Measurements from ENCODE around the gene SOX5. TPM values are rescaled to one million over a fixed set of nuclear protein-coding genes. Genes with fewer than 3 reads are reported as not detected.

Gene SOX5
- total and polyA plus RNA-seq, 2 donors (not counting 1 experiment from before 2014, with no cell fraction given) = 3.9 to 17.2 TPM

GRCh38 chr12:23686095-23686494 lies 263.4 kb downstream of the SOX5 start:
- DNase-seq (no peak), ATAC-seq (ENCODE audit: low read depth) (no peak)
- ChIA-PET POLR2A (no interaction called here), CTCF (no interaction called here)
- Histone ChIP-seq H3K9ac (ENCODE audit: low read length) (no peak overlapping the region), H3K9me3 (ENCODE audit: control extremely low read depth in 1 of 3, control insufficient read depth in 2 of 3, insufficient read depth in 1 of 3, low read length in 2 of 3) (no peaks in the 10 kb centered on the region), H3K4me1 (ENCODE audit: control insufficient read depth in 2 of 2, insufficient read depth in 2 of 2, low read length in 2 of 2) (no peaks in the 10 kb centered on the region), H3K4me2 (replicated peaks; ENCODE audit: low read depth, low read length, poor library complexity, severe bottlenecking) (no peak overlapping the region), H3K36me3 (replicated peaks in 1 of 2; ENCODE audit: control extremely low read depth in 1 of 2, control insufficient read depth in 1 of 2, extremely low read depth in 1 of 2, insufficient read depth in 2 of 2, low read length in 1 of 2) (no peaks in the 10 kb centered on the region), H3K4me3 (ENCODE audit: control extremely low read depth in 1 of 5, extremely low read depth in 1 of 5, insufficient read depth in 1 of 5, low read depth in 2 of 5, low read length in 4 of 5) (no peak overlapping the region), H3K27ac (ENCODE audit: low read length in 2 of 2) (no peak overlapping the region), H4K20me1 (ENCODE audit: control insufficient read depth, insufficient read depth, low read length, poor library complexity, severe bottlenecking) (no peaks in the 10 kb centered on the region), H2AFZ (ENCODE audit: insufficient read depth, low read depth, low read length, poor library complexity, severe bottlenecking) (no peak overlapping the region), H3K27me3 (replicated peaks in 1 of 4; ENCODE audit: control extremely low read depth in 1 of 4, control insufficient read depth in 3 of 4, insufficient read depth in 4 of 4, low read length in 3 of 4) (no peaks in the 10 kb centered on the region), H3K79me2 (ENCODE audit: control insufficient read depth, insufficient read depth, low read length) (no peaks in the 10 kb centered on the region)
- no peak overlapping the region for H3K27ac Mint-ChIP-seq
- intact Hi-C loops (cut with micrococcal nuclease) = no loop called here
- H3K27me3 Mint-ChIP-seq = no peaks in the 10 kb centered on the region
- no peak overlapping the region for H3K4me3 Mint-ChIP-seq
- TF ChIP-seq CTCF (IDR thresholded peaks at IDR 0.05) (no peak), EZH2 (IDR thresholded peaks at IDR 0.05; ENCODE audit: borderline replicate concordance, insufficient read depth, low read depth, low read length, poor library complexity, severe bottlenecking) (no peak)
- peaks cover 2% of the 10 kb centered on the region for H3K4me1 Mint-ChIP-seq
- no peaks in the 10 kb centered on the region for H3K9me3 Mint-ChIP-seq (ENCODE audit: insufficient read depth)

GRCh38 chr12:23684121-23684520 lies 265.3 kb downstream of the SOX5 start:
- ChIA-PET POLR2A (no interaction called here), CTCF (no interaction called here)
- DNase-seq (no peak), ATAC-seq (ENCODE audit: low read depth) (no peak)
- Histone ChIP-seq H3K27me3 (replicated peaks in 1 of 4; ENCODE audit: control extremely low read depth in 1 of 4, control insufficient read depth in 3 of 4, insufficient read depth in 4 of 4, low read length in 3 of 4) (no peaks in the 10 kb centered on the region), H3K4me1 (ENCODE audit: control insufficient read depth in 2 of 2, insufficient read depth in 2 of 2, low read length in 2 of 2) (no peaks in the 10 kb centered on the region), H4K20me1 (ENCODE audit: control insufficient read depth, insufficient read depth, low read length, poor library complexity, severe bottlenecking) (no peaks in the 10 kb centered on the region), H3K27ac (ENCODE audit: low read length in 2 of 2) (no peak overlapping the region), H3K9ac (ENCODE audit: low read length) (no peak overlapping the region), H3K9me3 (ENCODE audit: control extremely low read depth in 1 of 3, control insufficient read depth in 2 of 3, insufficient read depth in 1 of 3, low read length in 2 of 3) (no peaks in the 10 kb centered on the region), H3K79me2 (ENCODE audit: control insufficient read depth, insufficient read depth, low read length) (no peaks in the 10 kb centered on the region), H3K4me3 (ENCODE audit: control extremely low read depth in 1 of 5, extremely low read depth in 1 of 5, insufficient read depth in 1 of 5, low read depth in 2 of 5, low read length in 4 of 5) (no peak overlapping the region), H3K4me2 (replicated peaks; ENCODE audit: low read depth, low read length, poor library complexity, severe bottlenecking) (no peak overlapping the region), H3K36me3 (replicated peaks in 1 of 2; ENCODE audit: control extremely low read depth in 1 of 2, control insufficient read depth in 1 of 2, extremely low read depth in 1 of 2, insufficient read depth in 2 of 2, low read length in 1 of 2) (no peaks in the 10 kb centered on the region), H2AFZ (ENCODE audit: insufficient read depth, low read depth, low read length, poor library complexity, severe bottlenecking) (no peak overlapping the region)
- TF ChIP-seq CTCF (IDR thresholded peaks at IDR 0.05) (no peak), EZH2 (IDR thresholded peaks at IDR 0.05; ENCODE audit: borderline replicate concordance, insufficient read depth, low read depth, low read length, poor library complexity, severe bottlenecking) (no peak)
- peaks cover 2% of the 10 kb centered on the region for H3K4me1 Mint-ChIP-seq
- no peaks in the 10 kb centered on the region for H3K27me3 Mint-ChIP-seq
- no CpG with 5 or more reads among the region's 1 CpG for WGBS (ENCODE audit: insufficient coverage)
- intact Hi-C loops (cut with micrococcal nuclease) = no loop called here
- no peak overlapping the region for H3K27ac Mint-ChIP-seq
- peaks cover 3% of the 10 kb centered on the region for H3K9me3 Mint-ChIP-seq (ENCODE audit: insufficient read depth)
- no peak overlapping the region for H3K4me3 Mint-ChIP-seq

All from B cell (primary cell).